Measurements from ENCODE around the gene FRMD4B.

GRCh38 chr3:69252141-69252540 is 133.7 kb downstream of the FRMD4B start:
- TF ChIP-seq CTCF (conservative IDR thresholded peaks at IDR 0.05; ENCODE audit: low read length) (no peak), EZH2phosphoT487 (IDR thresholded peaks at IDR 0.05; ENCODE audit: borderline replicate concordance, low read depth, low read length) (no peak)

Data from OCI-LY7 (cell line).